A549 (cell line): ENCODE results near the gene PCDHA8.
"Not testable (repeated sequence)": the region's sequence is repeated elsewhere in the genome, so short reads cannot be mapped to it uniquely, and the experiment has no call there.

Experiments
- BHLHE40 ChIP-seq: IDR thresholded peaks from 2 replicates; pipeline ENCODE4 v1.6.1; 2012; ENCODE audit warnings: low read depth, low read length, inconsistent platforms
- CTCF ChIP-seq: fragments of >200 bp; sonication (Bioruptor Twin); formaldehyde crosslinking; IDR thresholded peaks from 3 replicates; pipeline ENCODE4 v1.5.1; 2016

DNA sequence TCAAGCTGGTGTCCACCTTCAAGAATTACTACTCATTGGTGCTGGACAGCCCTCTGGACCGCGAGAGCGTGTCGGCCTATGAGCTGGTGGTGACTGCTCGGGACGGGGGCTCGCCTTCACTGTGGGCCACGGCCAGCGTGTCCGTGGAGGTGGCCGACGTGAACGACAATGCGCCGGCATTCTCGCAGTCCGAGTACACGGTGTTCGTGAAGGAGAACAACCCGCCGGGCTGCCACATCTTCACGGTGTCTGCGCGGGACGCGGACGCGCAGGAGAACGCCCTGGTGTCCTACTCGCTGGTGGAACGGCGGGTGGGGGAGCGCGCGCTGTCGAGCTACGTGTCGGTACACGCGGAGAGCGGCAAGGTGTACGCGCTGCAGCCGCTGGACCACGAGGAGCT, 38.6 kb upstream of the PCDHA8 start:
- not testable (repeated sequence) for TF ChIP-seq CTCF, BHLHE40
